Head of caudate nucleus (tissue), 42 donors: ENCODE measurements around the gene UBE2E1.

ENCODE experiments used
- DNase-seq, 42 donors: peaks; one replicate each; pipeline versions ENCODE4 v3.0.0 to v3.0.0-alpha.2; 2020 to 2021; ENCODE audit warnings: mixed read lengths in 7 of 42
- intact Hi-C: fragments of 100-400 bp; cut with DNase I; formaldehyde crosslinking; loops from one replicate; pipeline ENCODE4 v1.15.0; 2022

UBE2E1 gene

DNA sequence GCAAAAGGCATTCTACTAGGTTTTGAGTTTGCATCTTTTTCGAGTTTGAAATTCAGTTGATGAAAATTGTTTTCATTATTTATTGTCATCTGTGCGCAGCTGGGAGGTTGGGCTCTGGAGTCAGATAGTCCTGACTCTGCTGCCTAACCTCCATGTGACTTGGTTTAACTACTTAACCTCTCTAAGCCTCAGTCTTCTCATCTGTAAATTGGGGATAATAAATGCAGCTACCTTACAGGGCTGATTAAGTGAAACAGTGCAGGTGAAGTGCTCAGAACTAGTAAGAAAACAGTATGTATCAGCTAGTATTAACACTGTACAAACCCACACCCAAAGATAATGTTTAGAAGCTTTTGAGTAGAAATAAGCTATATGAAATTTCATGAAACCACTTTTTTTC, 14.1 kb upstream of the UBE2E1 start:
- intact Hi-C loops = no loop called here

DNA sequence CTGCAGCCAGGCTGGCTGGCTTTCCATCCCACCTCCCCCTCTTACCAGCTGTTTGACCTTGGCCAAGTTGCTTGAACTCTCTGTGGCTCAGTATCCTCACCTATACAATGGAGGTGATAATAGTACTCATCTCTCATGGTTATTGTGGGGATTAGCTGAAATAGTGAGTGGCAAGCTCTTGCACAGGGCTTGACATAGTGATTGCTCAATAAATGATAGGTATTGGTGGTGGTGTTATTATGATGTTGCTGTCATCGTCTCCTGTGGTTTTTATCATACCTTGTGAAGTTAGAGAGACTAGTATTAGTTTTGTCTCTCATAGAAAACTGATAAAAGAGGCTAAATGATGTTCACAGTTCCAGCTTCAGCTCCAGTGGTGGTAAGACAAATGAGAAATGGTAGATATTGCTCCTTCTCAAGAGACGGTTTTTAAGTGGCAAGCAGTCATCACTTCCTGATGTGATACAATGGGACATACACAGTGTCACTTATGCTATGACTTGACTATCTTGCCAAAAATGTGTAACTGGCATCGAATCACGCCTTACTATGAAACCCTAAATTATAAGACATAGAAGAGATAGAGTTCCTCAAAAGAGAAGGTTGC, 12.1 kb upstream of the UBE2E1 start:
- no peak for DNase-seq
- intact Hi-C loops = no loop called here

More for the DNA sequence above, 14.1 kb upstream of the UBE2E1 start:
- no peak for DNase-seq

DNA sequence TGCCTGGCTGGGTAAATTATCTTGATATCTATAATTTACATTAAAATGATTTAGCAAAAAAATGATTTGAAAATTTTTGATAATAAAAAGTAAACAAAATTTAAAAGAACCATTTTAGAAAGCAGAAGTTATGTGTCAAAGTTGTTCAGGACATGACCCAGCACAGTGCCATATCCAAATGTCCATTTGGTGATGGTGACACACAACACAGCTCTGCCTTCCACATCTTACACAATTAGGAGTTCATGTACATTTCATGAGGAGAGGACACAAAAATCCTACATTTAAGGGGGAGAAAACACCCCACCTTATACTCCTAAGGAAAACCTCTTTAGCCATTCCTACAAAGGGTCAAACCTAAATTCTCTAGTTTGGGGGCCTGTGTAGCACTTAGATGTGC, 10.7 kb upstream of the UBE2E1 start:
- intact Hi-C loops = no loop called here
- DNase-seq = no peak

DNA sequence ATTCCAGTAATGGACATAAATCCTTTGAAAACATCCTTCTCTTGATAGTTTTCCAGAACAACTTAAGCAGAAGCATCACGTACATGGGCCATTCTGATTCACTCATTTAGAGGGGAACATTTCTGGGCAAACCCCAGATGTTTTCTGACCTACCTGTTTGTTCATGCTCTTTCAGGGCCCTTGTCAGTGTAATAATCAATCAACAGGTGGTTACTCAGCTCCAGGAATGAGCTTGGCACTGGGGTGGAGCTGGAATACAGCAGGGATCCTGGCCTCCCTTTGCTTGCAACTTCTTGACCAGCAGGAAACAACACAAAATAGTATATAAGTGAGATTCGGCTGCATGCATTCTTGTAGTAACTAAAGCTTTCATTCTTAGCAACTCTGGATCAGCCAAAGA, 9.2 kb upstream of the UBE2E1 start:
- no peak for DNase-seq

DNA sequence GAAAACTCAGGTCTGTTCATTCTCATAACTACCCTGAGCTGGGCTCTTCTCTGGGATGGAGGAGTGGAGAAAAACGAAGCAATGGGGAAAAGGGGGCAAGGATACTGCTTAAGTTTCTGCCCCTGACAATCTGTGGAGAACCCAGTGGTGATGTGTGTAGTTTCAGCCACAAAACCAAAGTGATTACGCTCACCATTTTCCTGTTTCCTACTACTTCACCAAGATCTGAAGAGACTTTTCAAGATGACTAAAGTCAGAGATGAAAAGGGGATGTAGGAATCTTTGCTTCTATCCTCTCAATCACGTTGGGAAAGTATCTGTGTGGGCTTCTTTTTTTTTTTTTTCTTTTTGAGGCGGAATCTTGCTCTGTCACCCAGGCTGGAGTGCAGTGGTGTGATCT, 8.3 kb upstream of the UBE2E1 start:
- no peak for DNase-seq
- intact Hi-C loops = no loop called here

More for the DNA sequence above, 9.2 kb upstream of the UBE2E1 start:
- intact Hi-C loops = no loop called here

DNA sequence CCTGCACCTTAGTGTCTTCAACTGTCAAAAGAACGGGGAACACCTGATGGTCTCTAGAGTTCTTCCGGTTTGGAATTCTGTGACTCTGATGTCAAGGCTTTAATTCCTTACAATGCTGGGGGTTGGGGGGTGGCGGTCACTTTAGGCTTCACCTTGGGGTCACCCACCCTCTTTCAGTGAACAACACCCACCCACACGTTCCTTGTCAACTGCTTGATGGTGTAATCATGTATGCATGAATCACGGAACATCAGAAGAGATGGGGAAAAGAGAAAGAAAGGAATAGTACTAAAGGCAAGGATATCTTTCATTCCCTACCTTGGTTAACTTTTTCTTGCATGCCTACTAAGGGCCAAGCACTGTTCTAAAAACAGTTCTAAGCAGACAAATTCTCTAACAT, 7.3 kb upstream of the UBE2E1 start:
- intact Hi-C loops = no loop called here
- DNase-seq = no peak

DNA sequence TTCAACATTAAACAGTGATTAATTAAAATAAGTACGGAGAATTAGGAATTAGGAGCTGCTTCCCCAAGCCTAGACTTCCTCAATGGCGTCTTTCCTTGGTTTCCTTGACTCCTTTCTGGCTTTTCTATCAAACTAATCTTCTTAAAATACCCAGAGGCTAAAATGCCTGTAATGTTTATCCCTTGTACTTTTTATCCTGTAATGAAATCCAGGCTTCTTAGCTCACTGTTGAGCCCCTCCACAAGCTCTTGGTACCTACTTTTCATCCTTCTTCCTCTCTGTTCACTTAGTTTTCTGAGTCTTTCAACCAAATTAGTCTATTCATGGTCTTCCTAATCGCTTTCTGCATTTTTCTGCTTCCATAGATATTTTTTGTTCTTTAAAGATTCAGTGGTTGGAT, 6.9 kb upstream of the UBE2E1 start:
- DNase-seq = no peak
- intact Hi-C loops = no loop called here

DNA sequence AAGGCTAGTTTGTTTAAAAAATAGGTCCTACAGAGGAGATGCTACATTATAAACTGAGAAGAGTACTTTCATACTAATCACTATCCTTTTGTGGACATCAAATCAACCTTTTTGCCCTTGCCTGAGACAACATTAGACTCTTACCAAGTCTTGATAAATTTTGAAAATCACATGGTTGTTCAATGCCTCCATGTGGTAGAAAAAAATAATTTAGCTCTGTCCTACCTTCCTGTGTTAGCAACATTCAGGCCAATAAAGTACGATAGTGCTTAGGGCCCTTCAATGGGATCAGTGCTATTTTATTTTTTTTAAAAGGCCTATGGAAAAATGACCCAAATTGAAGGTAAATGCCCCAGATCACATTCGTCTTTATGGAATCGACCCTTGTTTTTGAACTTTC, 5.0 kb upstream of the UBE2E1 start:
- peak in 1 of 42 donors; percentile 22 for DNase-seq
- intact Hi-C loops = no loop called here

DNA sequence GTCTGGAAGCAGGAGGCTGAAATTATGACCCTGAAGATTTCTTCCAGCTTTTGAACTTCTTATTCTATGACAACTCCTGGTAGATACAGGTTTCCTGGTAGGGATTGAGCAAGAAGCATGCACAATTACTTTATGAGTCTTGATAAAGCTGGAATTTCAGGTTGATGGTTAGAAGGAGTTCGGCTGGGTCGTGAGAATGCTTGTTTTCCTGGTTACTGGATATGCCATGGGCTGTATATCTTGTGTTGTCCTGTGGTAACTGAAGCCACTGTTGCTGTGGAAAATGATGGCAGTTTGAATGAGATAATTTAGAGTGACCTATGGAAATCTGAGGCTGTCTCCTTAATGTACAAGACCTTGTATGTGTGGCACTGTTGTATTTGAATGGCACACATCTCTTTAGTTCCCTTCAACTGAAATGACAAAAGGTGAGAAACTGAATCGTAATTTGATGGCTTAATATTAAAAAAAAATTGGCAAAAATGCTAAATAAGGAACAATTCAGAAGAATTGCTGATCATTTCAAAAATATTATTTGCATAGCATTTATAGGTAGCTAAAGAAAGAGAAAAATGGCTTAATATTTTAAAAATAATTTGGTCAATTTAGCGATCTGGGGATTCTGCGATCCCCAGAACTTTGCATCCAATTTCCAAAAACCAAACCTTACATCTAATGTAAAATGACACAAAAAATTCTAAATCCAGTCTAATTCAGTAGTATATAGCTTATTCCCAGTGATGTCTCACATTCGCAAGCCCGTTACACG, 1.1 kb upstream of the UBE2E1 start:
- DNase-seq = no peak
- intact Hi-C loops = no loop called here

DNA sequence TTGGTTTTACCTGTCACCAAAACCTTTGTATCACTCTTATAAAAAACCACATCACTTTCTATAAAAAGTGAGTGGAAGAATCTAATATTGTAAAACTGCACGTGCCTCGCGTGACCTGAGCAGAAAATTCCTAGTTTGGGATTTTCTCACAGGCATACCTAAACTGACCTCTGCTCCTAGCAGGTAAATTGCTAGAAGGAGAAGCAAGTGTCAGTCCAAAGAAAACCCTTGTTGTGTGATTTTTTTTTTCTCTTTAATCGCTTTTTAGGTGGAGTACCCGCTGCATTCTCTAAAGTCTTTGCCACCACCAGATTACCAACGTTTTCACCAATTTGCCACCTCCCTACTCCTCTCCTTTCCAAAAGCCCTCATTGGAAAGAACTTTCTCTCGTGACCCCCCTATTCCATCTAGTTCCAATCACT, 534 bp upstream of the UBE2E1 start:
- intact Hi-C loops = no loop called here
- DNase-seq = peak in 1 of 42 donors; percentile 4

DNA sequence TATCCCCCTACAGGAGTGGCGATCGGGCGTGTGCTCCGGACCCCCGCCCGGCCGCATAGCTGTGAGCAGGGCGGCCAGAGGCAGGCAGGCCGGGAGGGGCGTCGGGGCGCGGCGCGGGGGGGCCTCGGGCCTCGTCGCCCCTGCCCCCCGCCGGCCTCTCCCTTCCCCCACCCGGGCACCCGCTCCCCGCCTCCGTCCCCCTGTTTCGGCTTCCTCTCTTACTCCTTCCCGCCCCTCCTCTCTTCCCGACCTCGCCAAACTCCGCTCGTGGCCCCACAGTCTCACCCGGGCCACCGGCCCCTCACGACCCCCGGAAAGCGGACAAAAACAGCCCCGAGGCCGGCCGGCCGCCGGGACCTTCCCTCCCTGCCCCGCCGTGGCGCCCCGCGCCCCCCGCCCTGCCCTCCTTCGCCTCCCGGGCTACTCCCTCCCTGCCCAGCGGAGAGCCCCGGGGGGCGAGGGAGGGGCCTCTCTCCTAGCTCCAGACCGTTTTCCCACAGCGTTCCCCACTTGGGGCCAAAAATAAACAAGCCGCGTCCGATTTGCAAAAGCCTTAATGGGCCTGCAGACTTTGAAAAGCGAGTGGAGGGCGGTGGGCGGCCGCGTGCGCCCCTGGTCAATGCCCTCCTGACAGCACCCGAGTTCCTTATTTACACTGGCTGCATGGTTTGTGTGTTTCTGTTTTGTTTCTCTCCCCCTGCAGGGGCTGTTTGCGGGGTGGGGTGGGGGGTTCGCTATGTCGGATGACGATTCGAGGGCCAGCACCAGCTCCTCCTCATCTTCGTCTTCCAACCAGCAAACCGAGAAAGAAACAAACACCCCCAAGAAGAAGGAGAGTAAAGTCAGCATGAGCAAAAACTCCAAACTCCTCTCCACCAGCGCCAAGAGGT, 1.0 kb downstream of the UBE2E1 start:
- intact Hi-C loops = no loop called here
- DNase-seq = peak in 36 of 42 donors; percentile 9 to 60 (median 28)

DNA sequence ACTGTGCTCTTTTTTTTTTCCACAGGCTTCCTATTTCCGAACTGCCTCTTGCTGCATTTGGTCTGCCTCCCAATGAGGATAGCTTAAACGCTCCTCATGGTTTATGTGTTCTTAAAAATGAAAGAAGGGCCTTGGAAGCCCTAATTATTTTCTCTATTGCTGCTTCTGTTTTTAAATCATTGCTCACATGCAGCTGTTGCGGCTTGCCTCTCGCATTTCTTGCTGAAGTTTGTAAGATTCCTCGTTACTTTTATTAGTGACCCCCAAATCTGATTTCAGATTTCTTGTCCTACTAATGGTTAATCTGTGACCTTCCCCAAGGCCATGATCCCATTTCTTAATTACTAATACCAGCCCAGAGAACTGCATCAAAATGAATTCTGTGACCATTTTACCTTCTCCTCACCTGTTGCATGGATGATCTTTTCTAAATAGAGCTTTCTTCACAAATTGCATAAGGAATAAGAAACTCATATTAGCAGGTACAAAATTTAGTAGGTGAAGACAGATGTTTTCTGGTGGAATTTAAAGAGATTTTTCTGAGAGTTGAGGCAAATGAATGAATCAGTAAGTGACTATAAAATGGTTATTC, 1.8 kb downstream of the UBE2E1 start:
- intact Hi-C loops = no loop called here
- no peak for DNase-seq

DNA sequence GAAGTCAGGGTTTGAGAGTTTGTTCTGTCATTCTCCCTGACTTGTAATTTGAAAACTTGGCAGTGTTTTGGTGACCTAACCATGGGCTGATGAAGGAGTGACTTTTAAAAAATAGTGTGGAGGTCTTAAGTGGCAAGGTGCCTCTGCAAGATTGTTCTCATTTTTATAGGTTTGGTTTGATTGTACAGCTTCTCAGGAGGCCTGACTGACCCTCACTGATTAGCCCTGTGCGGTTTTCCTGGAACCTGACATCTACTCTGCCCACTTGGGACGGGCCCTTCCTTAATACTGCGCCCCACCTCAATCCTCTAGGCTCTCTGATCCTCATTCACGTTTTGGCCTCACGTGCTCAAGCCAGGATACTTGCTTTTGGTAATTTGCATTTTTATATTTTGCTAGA, 2.8 kb downstream of the UBE2E1 start:
- no peak for DNase-seq
- intact Hi-C loops = no loop called here

DNA sequence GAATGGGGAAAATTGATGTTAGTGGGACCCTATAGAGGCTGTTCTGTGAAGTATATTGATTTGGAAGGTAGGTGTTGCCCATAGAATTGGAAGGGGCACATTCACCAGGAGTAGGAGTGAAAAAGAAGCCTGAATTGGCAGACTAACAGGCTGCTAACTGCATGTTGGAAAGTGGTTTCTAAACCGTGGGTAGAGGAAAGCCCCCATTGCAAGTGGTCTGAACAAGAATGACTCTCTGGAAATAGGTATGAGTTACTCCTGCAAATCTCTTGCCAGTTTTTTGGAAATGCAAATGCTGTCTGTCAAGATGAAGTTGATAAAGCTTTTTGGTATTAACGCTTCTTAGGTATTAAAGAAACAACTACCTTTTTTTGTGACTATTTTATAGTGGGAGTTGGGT, 3.5 kb downstream of the UBE2E1 start:
- intact Hi-C loops = no loop called here
- DNase-seq = no peak

DNA sequence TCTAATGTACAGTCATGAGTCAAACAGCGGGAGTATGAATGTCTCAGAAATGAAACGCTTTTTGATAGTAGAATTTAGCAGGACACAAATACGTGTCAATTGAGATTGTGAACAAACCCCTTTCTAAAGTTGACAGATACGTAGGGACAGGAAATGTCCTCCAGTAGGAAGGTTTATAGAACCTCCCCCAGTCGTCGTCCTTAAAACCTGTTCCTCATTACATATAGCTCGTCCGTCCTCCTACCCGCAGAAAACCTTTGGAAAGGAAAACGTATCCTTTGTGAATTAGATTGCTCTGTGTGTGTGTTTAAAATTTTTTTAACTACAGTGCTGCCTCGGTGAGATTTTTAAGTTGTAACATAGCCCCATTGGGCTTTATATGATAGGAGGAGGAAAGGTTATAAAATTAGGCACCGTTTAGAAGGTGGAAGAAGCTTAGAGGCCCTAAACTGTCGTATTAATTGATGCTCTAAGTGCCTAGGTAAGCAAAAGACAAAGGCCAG, 4.1 kb downstream of the UBE2E1 start:
- no peak for DNase-seq
- intact Hi-C loops = loop anchor here (10.0 kb wide), 1 partner anchor 605 kb away; the partner anchor contains the start of gene UBE2E2

DNA sequence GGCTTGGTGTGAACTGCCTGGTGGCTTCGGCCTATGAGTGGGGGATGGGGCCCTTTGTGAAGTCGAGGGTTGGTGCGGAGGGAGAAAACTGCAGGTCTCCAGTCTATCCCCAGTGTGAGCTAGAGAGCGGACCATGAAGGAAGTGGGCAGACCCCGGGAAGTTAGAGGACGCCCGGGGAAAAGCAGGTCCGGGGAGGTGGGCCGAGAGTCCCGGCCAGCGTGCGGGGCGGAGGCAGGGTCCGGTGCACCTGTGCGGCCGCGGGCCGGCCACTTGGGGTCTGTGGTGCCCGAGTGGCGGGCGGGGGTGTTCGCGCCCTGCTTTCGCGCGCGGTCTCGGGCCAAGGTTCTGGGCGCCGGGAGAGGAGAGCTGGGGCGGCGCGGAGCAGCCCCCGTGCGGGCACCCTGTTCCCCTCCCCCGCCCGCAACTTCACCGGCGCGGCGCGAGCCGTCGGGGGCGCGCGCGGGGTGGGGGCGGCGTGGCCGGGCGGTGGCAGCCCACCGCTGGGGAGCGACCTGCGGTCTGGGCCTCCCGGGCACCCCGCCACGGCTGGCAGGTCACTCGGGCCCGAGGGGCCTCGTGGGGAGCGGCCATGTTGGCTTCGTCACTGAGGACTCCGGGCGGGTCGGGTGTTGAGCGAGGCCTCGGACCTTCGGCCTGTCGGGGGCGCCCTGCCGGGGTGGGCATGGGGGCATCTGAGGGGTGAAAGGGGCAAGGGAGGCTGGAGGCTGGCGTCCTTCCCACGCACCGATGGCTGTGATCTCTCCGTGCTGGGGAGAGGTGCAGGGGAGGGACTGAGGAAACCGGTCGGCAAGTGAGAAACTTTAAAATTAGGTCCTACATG, 4.8 kb downstream of the UBE2E1 start:
- intact Hi-C loops = loop anchor here (10.0 kb wide), 1 partner anchor 606 kb away; the partner anchor contains the start of gene UBE2E2
- peak in 38 of 42 donors; percentile 34 to 78 (median 55) for DNase-seq

DNA sequence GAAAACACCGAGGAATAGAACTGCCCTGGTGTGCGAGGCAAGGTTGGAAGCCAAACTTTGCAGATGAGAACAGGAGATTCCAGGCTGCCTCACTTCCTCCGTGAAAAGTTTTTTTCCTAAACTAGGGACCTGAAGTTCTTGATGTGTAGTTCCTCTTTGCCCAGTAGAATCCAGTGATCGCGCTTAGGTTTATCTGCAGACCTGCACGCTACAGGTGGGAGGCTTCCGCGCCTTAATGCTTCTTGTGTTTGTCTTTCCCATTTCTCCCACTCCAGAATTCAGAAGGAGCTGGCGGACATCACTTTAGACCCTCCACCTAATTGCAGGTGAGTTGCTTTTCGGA, 5.4 kb downstream of the UBE2E1 start:
- intact Hi-C loops = loop anchor here (10.0 kb wide), 1 partner anchor 606 kb away; the partner anchor contains the start of gene UBE2E2
- DNase-seq = no peak

DNA sequence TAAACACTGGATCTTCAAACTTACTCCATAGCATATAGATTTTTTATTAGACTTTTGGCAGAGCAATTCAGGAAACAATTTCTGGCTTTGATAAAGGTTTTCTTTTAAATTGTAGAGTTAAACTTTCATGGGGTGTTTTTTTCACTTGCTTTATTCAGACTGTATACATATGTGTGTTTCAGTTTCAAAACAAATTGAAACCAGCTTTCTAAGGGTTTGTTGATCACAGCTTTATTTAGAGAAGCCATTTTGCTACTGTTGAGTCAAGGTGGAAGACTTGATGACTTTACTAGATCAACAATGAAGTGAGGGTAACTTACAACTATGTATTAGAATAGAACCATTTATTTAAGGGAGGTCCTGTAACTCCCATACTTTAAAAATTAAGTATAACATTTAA, 6.2 kb downstream of the UBE2E1 start:
- DNase-seq = no peak
- intact Hi-C loops = loop anchor here (10.0 kb wide), 1 partner anchor 607 kb away; the partner anchor contains the start of gene UBE2E2
